K562 (cell line): ENCODE data around the gene TNC. TPM values are rescaled to one million over a fixed set of nuclear protein-coding genes. Genes with fewer than 3 reads are reported as not detected.

ENCODE experiments used
- ATAC-seq: fragments of 200-7000 bp; cut with Tn5 transposase; 3 replicates; pipeline ENCODE4 v1.9.1; 2020; ENCODE audit warnings: moderate library complexity
- BruUV-seq: library from RNA; stranded (reverse); fragments of 400-500 nt; replicated peaks from 2 replicates; lab custom pipeline; 2021; lab: Mats Ljungman, UMichigan
- CTCF ChIA-PET: fragments of 300-600 bp; formaldehyde crosslinking; extraction: SDS; loops from one replicate; lab custom pipeline; 2021; ENCODE audit warnings: low intra/inter-chr PET ratio; lab: Yijun Ruan, JAX
- POLR2A ChIA-PET: fragments of 300-600, 350-650 bp; sonication (Branson Sonifier 250); formaldehyde crosslinking; extraction: SDS; loops from one replicate; lab custom pipeline; 2021; ENCODE audit warnings: antibody characterized with exemption, inconsistent platforms; lab: Yijun Ruan, JAX
- DNase-seq, 4 experiments: peaks; one replicate each; pipeline versions ENCODE4 v3.0.0 to v3.0.0-alpha.2; 2011 to 2018; ENCODE audit warnings: low spot score in 3 of 4, mixed read lengths in 3 of 4; ENCODE audit errors: extremely low read depth in 1 of 4
- FAIRE-seq: peaks from 2 replicates; lab custom pipeline; 2011; peaks lifted over from hg19 to GRCh38; lab: Jason Lieb, UNC
- H2AFZ ChIP-seq: 2 replicates; pipeline ENCODE4 v1.6.0; 2011; ENCODE audit warnings: low read depth, low read length, control low read depth, inconsistent platforms
- H3K27ac ChIP-seq: fragments of 200-600 bp; 3 replicates; pipeline ENCODE4 v1.8.0; 2011; ENCODE audit warnings: low read depth, mild to moderate bottlenecking, control low read depth, inconsistent platforms, low read length, moderate library complexity, mixed read lengths; ENCODE audit errors: extremely low read depth
- H3K27me3 ChIP-seq, 2 experiments: fragments of 300-600 bp in 1 of 2; 2 replicates in 1 of 2; 3 replicates in 1 of 2; pipeline versions ENCODE4 v1.6.0 to v1.8.0; 2011; ENCODE audit warnings: inconsistent platforms in 2 of 2, low read length in 2 of 2, mild to moderate bottlenecking in 1 of 2, mixed read lengths in 1 of 2, moderate library complexity in 1 of 2; ENCODE audit not compliant: control insufficient read depth in 2 of 2, insufficient read depth in 2 of 2
- H3K36me3 ChIP-seq: fragments of 300-600 bp; 3 replicates; pipeline ENCODE4 v1.8.0; 2011; ENCODE audit warnings: mild to moderate bottlenecking, low read length, inconsistent platforms; ENCODE audit not compliant: control insufficient read depth, insufficient read depth
- H3K4me1 ChIP-seq, 2 experiments: fragments of 200-600 bp in 1 of 2; replicated peaks in 1 of 2; 2 replicates in 1 of 2; 3 replicates in 1 of 2; pipeline versions ENCODE4 v1.5.1 to v1.8.0; 2011; ENCODE audit warnings: inconsistent platforms in 2 of 2, low read length in 2 of 2, mild to moderate bottlenecking in 1 of 2, mixed read lengths in 1 of 2, moderate library complexity in 1 of 2; ENCODE audit not compliant: control insufficient read depth in 2 of 2, insufficient read depth in 2 of 2
- H3K4me2 ChIP-seq: 2 replicates; pipeline ENCODE4 v1.6.1; 2011; ENCODE audit warnings: low read length, control low read depth, inconsistent platforms, mixed read lengths; ENCODE audit not compliant: insufficient read depth
- H3K4me3 ChIP-seq: fragments of 200-600 bp; sonication (generic), shearing (Covaris generic); 2 replicates; pipeline ENCODE4 v1.5.1; 2016; ENCODE audit warnings: control low read depth, inconsistent platforms
- H3K79me2 ChIP-seq: fragments of 200-600 bp; 3 replicates; pipeline ENCODE4 v1.8.0; 2011; ENCODE audit warnings: low read length, inconsistent platforms; ENCODE audit not compliant: control insufficient read depth, insufficient read depth
- H3K9ac ChIP-seq, 2 experiments: 2 replicates each; pipeline versions ENCODE4 v1.6.0 to v1.6.1; 2011; ENCODE audit warnings: low read depth in 2 of 2, low read length in 2 of 2, control low read depth in 1 of 2, inconsistent platforms in 1 of 2, mild to moderate bottlenecking in 1 of 2, mixed read lengths in 1 of 2; ENCODE audit not compliant: insufficient read depth in 1 of 2
- H3K9me1 ChIP-seq: one replicate; pipeline ENCODE4 v1.6.0; 2011; ENCODE audit warnings: inconsistent platforms, mild to moderate bottlenecking, low read length, moderate library complexity; ENCODE audit not compliant: control insufficient read depth, insufficient read depth
- H3K9me3 ChIP-seq: replicated peaks from 2 replicates; pipeline ENCODE4 v1.5.1; 2011; ENCODE audit warnings: low read depth, low read length, inconsistent platforms; ENCODE audit not compliant: control insufficient read depth, insufficient read depth
- H4K20me1 ChIP-seq: replicated peaks from 2 replicates; pipeline ENCODE4 v1.6.1; 2011; ENCODE audit warnings: low read length, inconsistent platforms, mixed read lengths; ENCODE audit not compliant: control insufficient read depth, insufficient read depth
- CSDE1 ChIP-seq, 2 experiments: fragments of 450-650 bp; IDR thresholded peaks; 2 replicates each; pipeline ENCODE4 v1.6.1; 2016; ENCODE audit warnings: mild to moderate bottlenecking in 1 of 2
- LEF1 ChIP-seq: fragments of 450-650 bp; IDR thresholded peaks from 2 replicates; pipeline ENCODE4 v1.6.1; 2016; ENCODE audit warnings: mild to moderate bottlenecking
- NCOR1 ChIP-seq: fragments of 450-650 bp; IDR thresholded peaks from 2 replicates; pipeline ENCODE4 v1.6.1; 2016; ENCODE audit warnings: mild to moderate bottlenecking, moderate library complexity
- PTTG1 ChIP-seq: fragments of 450-650 bp; IDR thresholded peaks from 2 replicates; pipeline ENCODE4 v1.6.1; 2016; ENCODE audit warnings: low read depth, mild to moderate bottlenecking, missing genetic modification characterization, missing compliant biosample characterization
- ZBTB8A ChIP-seq: fragments of 450-650 bp; IDR thresholded peaks from 2 replicates; pipeline ENCODE4 v1.6.1; 2018; ENCODE audit warnings: mild to moderate bottlenecking, moderate library complexity; ENCODE audit not compliant: partially characterized antibody
- ZNF551 ChIP-seq: fragments of 250-450 bp; sonication (Bioruptor Pico); IDR thresholded peaks from 2 replicates; pipeline ENCODE4 v1.5.0; 2021; ENCODE audit warnings: mild to moderate bottlenecking, moderate library complexity
- ZNF766 ChIP-seq: fragments of 200-800 bp; sonication (Bioruptor generic); conservative IDR thresholded peaks from 2 replicates; pipeline ENCODE4 v1.6.1; 2016; ENCODE audit warnings: missing genetic modification characterization, missing compliant biosample characterization
- ZNF77 ChIP-seq: fragments of 250-450 bp; sonication (Bioruptor Pico); IDR thresholded peaks from 2 replicates; pipeline ENCODE4 v1.5.0; 2020
- WGBS: fragments of 100-300 bp; shearing (Covaris generic); methylation state at CpG from one replicate; pipeline ENCODE4 v1.1.6; 2016; ENCODE audit warnings: low coverage, mixed read lengths; ENCODE audit not compliant: insufficient coverage; ENCODE audit errors: missing lambda C conversion rate; 5-methylcytosine and 5-hydroxymethylcytosine counted together
- in situ Hi-C: fragments of 300-500 bp; cut with MboI; formaldehyde crosslinking; loops from 4 replicates; pipeline ENCODE4 v1.15.0; 2018; ENCODE audit warnings: inconsistent platforms, mixed read lengths
- intact Hi-C: fragments of 100-400 bp; cut with micrococcal nuclease; formaldehyde crosslinking; loops from 2 replicates; pipeline ENCODE4 v1.14.2; 2022
- polyA plus RNA-seq, 8 experiments: library from polyadenylated mRNA; depleted of rRNA in 4 of 8; stranded (reverse) in 5 of 8; unstranded in 3 of 8; fragments of >200 nt; fragmentation: Nextera tagmentation in 2 of 8; fragmentation: Illumina TruSeq in 1 of 8; extraction: Ambion mirVana in 2 of 8; extraction: Trizol in 1 of 8; gene quantifications; 2 replicates each; pipeline versions ENCODE4 v1.2.1 to v1.2.3, GENCODE V29; 2011 to 2014; ENCODE audit warnings: inconsistent platforms in 1 of 8, missing spikeins in 1 of 8
- total RNA-seq, 7 experiments: library from RNA; depleted of rRNA in 6 of 7; stranded (reverse); fragments of >200 nt in 6 of 7; fragmentation: Illumina TruSeq in 2 of 7; extraction: Trizol in 2 of 7; gene quantifications; 2 replicates each; pipeline versions ENCODE4 v1.2.1 to v1.2.3, GENCODE V29; 2011 to 2021; ENCODE audit warnings: low replicate concordance in 1 of 7
- TF ChIP-seq, protein P1 (sequence below): fragments of 250-450 bp; sonication (Bioruptor Pico); IDR thresholded peaks from 2 replicates; pipeline ENCODE4 v1.9.0; 2021; ENCODE audit warnings: mild to moderate bottlenecking, inconsistent platforms
- TF ChIP-seq, protein P2 (sequence below): fragments of 250-450 bp; sonication (Bioruptor Pico); IDR thresholded peaks from 2 replicates; pipeline ENCODE4 v1.8.0; 2022; ENCODE audit warnings: moderate library complexity, mild to moderate bottlenecking, inconsistent platforms
- TF ChIP-seq, protein P3 (sequence below): fragments of 250-450 bp; sonication (Bioruptor Pico); IDR thresholded peaks from 2 replicates; pipeline ENCODE4 v1.8.0; 2022; ENCODE audit warnings: moderate library complexity, mild to moderate bottlenecking, inconsistent platforms
- TF ChIP-seq, protein P4 (sequence below): fragments of 250-450 bp; sonication (Bioruptor Pico); IDR thresholded peaks from 2 replicates; pipeline ENCODE4 v1.8.0; 2021; ENCODE audit warnings: borderline replicate concordance, mild to moderate bottlenecking, moderate library complexity; ENCODE audit not compliant: poor library complexity, severe bottlenecking

Gene TNC
- total and polyA plus RNA-seq, 9 of the 15 experiments (the other 6 are each of a cell fraction or from before 2014, with no cell fraction given), result under 0.01 to 0.29 TPM; not detected in 7

DNA sequence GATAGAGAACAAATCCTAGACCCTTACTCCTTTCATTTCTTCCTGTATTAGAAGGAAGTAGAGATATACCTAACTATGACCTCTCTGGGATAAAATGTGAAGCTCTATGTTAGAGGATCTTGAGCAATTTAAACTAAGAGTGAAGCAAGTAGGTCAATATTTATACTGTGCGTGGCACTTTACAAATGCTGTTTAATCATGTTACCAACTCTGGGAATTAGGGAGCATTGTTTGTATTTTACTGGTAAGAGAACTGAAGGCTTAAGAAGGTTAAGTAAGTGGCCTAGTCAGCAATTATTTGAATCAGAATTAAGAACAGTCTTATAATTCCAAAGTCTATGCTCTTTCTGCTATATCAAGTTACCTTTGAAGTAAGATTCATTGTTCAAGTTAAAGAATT is 12.0 kb downstream of the TNC start (continued):
- TF ChIP-seq, protein P1, sequence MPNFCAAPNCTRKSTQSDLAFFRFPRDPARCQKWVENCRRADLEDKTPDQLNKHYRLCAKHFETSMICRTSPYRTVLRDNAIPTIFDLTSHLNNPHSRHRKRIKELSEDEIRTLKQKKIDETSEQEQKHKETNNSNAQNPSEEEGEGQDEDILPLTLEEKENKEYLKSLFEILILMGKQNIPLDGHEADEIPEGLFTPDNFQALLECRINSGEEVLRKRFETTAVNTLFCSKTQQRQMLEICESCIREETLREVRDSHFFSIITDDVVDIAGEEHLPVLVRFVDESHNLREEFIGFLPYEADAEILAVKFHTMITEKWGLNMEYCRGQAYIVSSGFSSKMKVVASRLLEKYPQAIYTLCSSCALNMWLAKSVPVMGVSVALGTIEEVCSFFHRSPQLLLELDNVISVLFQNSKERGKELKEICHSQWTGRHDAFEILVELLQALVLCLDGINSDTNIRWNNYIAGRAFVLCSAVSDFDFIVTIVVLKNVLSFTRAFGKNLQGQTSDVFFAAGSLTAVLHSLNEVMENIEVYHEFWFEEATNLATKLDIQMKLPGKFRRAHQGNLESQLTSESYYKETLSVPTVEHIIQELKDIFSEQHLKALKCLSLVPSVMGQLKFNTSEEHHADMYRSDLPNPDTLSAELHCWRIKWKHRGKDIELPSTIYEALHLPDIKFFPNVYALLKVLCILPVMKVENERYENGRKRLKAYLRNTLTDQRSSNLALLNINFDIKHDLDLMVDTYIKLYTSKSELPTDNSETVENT, result no peak
- TF ChIP-seq CSDE1 (IDR thresholded peaks at IDR 0.05), result no peak
- TF ChIP-seq, protein P2, sequence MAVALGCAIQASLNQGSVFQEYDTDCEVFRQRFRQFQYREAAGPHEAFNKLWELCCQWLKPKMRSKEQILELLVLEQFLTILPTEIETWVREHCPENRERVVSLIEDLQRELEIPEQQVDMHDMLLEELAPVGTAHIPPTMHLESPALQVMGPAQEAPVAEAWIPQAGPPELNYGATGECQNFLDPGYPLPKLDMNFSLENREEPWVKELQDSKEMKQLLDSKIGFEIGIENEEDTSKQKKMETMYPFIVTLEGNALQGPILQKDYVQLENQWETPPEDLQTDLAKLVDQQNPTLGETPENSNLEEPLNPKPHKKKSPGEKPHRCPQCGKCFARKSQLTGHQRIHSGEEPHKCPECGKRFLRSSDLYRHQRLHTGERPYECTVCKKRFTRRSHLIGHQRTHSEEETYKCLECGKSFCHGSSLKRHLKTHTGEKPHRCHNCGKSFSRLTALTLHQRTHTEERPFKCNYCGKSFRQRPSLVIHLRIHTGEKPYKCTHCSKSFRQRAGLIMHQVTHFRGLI (CRISPR knock-in tag), result no peak

DNA sequence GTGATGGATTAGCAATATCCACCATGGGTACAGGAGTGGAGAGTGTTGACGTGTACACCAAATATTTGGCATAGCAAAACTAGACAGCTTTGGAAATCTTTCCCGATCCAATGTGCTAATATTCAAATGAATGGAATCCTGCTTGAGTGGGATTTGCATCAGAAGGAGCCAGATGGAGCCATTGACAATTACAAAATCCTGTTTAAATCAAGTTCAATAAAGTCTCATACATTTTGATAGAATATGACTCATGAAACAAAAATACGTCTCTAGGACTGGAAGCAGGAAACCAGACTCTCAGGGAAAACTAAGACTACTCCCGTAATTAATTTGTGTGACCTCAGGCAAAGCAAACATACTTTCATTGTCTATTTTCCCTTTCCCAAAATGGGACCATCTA is 13.0 kb downstream of the TNC start:
- Histone ChIP-seq H3K9me3 (no peaks in the 10 kb centered on the region), H3K4me1 (no peaks in the 10 kb centered on the region), H2AFZ (no peak overlapping the region), H3K27ac (no peak overlapping the region), H3K4me2 (no peak overlapping the region), H3K36me3 (no peaks in the 10 kb centered on the region), H3K4me3 (no peak overlapping the region), H3K79me2 (no peaks in the 10 kb centered on the region), H3K9ac (no peak overlapping the region), H3K9me1 (no peaks in the 10 kb centered on the region), H3K27me3 (no peaks in the 10 kb centered on the region), H4K20me1 (no peaks in the 10 kb centered on the region)
- no TSS peak for BruUV-seq
- in situ Hi-C loops, result no loop called here
- TF ChIP-seq, protein P3, sequence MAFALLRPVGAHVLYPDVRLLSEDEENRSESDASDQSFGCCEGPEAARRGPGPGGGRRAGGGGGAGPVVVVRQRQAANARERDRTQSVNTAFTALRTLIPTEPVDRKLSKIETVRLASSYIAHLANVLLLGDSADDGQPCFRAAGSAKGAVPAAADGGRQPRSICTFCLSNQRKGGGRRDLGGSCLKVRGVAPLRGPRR (CRISPR knock-in tag), result no peak
- no peak for TF ChIP-seq ZBTB8A
- TF ChIP-seq NCOR1, result no peak
- TF ChIP-seq ZNF77 (CRISPR knock-in tag), result no peak
- TF ChIP-seq ZNF766 (CRISPR knock-in tag), result no peak
- TF ChIP-seq, protein P4, sequence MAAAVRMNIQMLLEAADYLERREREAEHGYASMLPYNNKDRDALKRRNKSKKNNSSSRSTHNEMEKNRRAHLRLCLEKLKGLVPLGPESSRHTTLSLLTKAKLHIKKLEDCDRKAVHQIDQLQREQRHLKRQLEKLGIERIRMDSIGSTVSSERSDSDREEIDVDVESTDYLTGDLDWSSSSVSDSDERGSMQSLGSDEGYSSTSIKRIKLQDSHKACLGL (CRISPR knock-in tag), result no peak
- no peak for TF ChIP-seq LEF1
- TF ChIP-seq PTTG1, result no peak
- TF ChIP-seq ZNF551 (CRISPR knock-in tag), result no peak
- intact Hi-C loops, result no loop called here
- ChIA-PET CTCF (no interaction called here), POLR2A (no interaction called here)
- ATAC-seq (no peak), DNase-seq (no peak), FAIRE-seq (no peak)
- 0% methylated on average over 4 of the region's 4 CpGs for WGBS
